Astrocyte (in vitro differentiated cells and primary cell): ENCODE results near the gene BORCS5. TPM values are rescaled to one million over a fixed set of nuclear protein-coding genes. Genes with fewer than 3 reads are reported as not detected.
"Not testable (repeated sequence)": the region's sequence is repeated elsewhere in the genome, so short reads cannot be mapped to it uniquely, and the experiment has no call there.

Experiments used
- DNase-seq: peaks from one replicate; pipeline ENCODE4 v3.0.0-alpha.2; 2010; ENCODE audit warnings: low read depth
- FAIRE-seq: peaks from 2 replicates; lab custom pipeline; 2011; peaks lifted over from hg19 to GRCh38; lab: Jason Lieb, UNC
- H2AFZ ChIP-seq: 2 replicates; pipeline ENCODE4 v1.6.0; 2012; ENCODE audit warnings: low read depth, low read length, inconsistent platforms
- H3K27ac ChIP-seq: 2 replicates; pipeline ENCODE4 v1.5.1; 2011; ENCODE audit warnings: low read depth, low read length, inconsistent platforms
- H3K27me3 ChIP-seq: 2 replicates; pipeline ENCODE4 v1.6.0; 2011; ENCODE audit warnings: low read length, inconsistent platforms; ENCODE audit not compliant: insufficient read depth
- H3K36me3 ChIP-seq: 2 replicates; pipeline ENCODE4 v1.5.1; 2011; ENCODE audit warnings: low read length, inconsistent platforms; ENCODE audit not compliant: insufficient read depth
- H3K4me1 ChIP-seq: 2 replicates; pipeline ENCODE4 v1.5.1; 2011; ENCODE audit warnings: low read length, inconsistent platforms; ENCODE audit not compliant: insufficient read depth
- H3K4me2 ChIP-seq: 2 replicates; pipeline ENCODE4 v1.6.0; 2012; ENCODE audit warnings: low read length, inconsistent platforms
- H3K4me3 ChIP-seq: 2 replicates; pipeline ENCODE4 v1.5.1; 2011; ENCODE audit warnings: low read depth, mild to moderate bottlenecking, low read length, inconsistent platforms; ENCODE audit not compliant: insufficient read depth
- H3K79me2 ChIP-seq: 2 replicates; pipeline ENCODE4 v1.6.0; 2012; ENCODE audit warnings: mild to moderate bottlenecking, low read length, inconsistent platforms; ENCODE audit not compliant: insufficient read depth
- H3K9ac ChIP-seq: 2 replicates; pipeline ENCODE4 v1.6.0; 2012; ENCODE audit warnings: mild to moderate bottlenecking, low read length, inconsistent platforms
- H3K9me3 ChIP-seq: 2 replicates; pipeline ENCODE4 v1.5.1; 2012; ENCODE audit warnings: low read depth, mild to moderate bottlenecking, low read length, inconsistent platforms; ENCODE audit not compliant: insufficient read depth
- H4K20me1 ChIP-seq: 2 replicates; pipeline ENCODE4 v1.6.0; 2012; ENCODE audit warnings: low read length, inconsistent platforms; ENCODE audit not compliant: insufficient read depth
- H3K27ac Mint-ChIP-seq: one replicate; pipeline ENCODE4 v1.8.0; 2021; ENCODE audit warnings: mild to moderate bottlenecking, mixed read lengths; ENCODE audit not compliant: unreplicated experiment
- H3K27me3 Mint-ChIP-seq: one replicate; pipeline ENCODE4 v1.8.0; 2021; ENCODE audit warnings: low read depth, mixed read lengths; ENCODE audit not compliant: unreplicated experiment
- H3K36me3 Mint-ChIP-seq: one replicate; pipeline ENCODE4 v1.8.0; 2021; ENCODE audit warnings: low read depth, mixed read lengths; ENCODE audit not compliant: unreplicated experiment
- H3K4me1 Mint-ChIP-seq: one replicate; pipeline ENCODE4 v1.8.0; 2021; ENCODE audit warnings: low read depth, mixed read lengths; ENCODE audit not compliant: unreplicated experiment
- H3K4me3 Mint-ChIP-seq: one replicate; pipeline ENCODE4 v1.8.0; 2021; ENCODE audit warnings: mild to moderate bottlenecking, moderate library complexity, mixed read lengths; ENCODE audit not compliant: unreplicated experiment
- H3K9me3 Mint-ChIP-seq: one replicate; pipeline ENCODE4 v1.8.0; 2021; ENCODE audit warnings: mild to moderate bottlenecking, mixed read lengths; ENCODE audit not compliant: unreplicated experiment
- EZH2 ChIP-seq: IDR thresholded peaks from 2 replicates; pipeline ENCODE4 v1.6.1; 2012; ENCODE audit warnings: mild to moderate bottlenecking, low read length, inconsistent platforms; ENCODE audit not compliant: insufficient read depth
- total RNA-seq: library from RNA; stranded (reverse); gene quantifications from 2 replicates; pipeline ENCODE4 v1.2.1, GENCODE V29; 2021
- TF ChIP-seq, protein P1 (sequence below): IDR thresholded peaks from 2 replicates; pipeline ENCODE4 v1.5.1; 2011; ENCODE audit warnings: low read depth, mild to moderate bottlenecking, inconsistent platforms, low read length, moderate library complexity; ENCODE audit not compliant: insufficient read depth

BORCS5 gene
- total RNA-seq, 1 donor from 2014 or later: 8.1 TPM

DNA sequence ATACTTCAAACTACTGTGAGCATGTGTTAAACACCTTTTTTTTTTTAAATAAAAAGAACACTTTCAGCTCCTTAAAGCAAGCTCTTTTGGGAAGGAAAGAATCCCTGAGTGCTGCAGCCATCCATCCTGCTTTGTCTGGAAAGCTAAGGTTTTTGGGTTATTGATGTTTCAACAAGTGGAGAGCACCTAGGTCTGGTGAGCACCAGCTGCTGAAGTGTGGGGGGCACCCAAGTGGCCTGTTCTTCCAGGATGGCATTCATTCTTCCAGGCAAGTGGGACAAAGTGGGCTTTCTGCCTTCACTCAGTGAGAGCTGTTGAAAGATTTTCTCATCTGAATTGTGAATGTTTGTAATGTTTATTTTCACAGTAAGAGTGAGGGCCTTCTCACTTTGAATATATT is 49.9 kb downstream of the BORCS5 start:
- Mint-ChIP-seq H3K27ac (no peak overlapping the region), H3K4me3 (no peak overlapping the region), H3K27me3 (no peaks in the 10 kb centered on the region), H3K4me1 (no peaks in the 10 kb centered on the region), H3K9me3 (no peaks in the 10 kb centered on the region), H3K36me3 (peaks cover 3% of the 10 kb centered on the region)
- H3K9ac ChIP-seq: no peak overlapping the region
- DNase-seq: no peak
- H3K36me3 ChIP-seq: no peaks in the 10 kb centered on the region
- H3K4me2 ChIP-seq: no peak overlapping the region
- H3K27me3 ChIP-seq: no peaks in the 10 kb centered on the region
- no peak overlapping the region for H3K27ac ChIP-seq
- no peak for FAIRE-seq
- H4K20me1 ChIP-seq: no peaks in the 10 kb centered on the region
- TF ChIP-seq EZH2: no peak
- TF ChIP-seq, protein P1, sequence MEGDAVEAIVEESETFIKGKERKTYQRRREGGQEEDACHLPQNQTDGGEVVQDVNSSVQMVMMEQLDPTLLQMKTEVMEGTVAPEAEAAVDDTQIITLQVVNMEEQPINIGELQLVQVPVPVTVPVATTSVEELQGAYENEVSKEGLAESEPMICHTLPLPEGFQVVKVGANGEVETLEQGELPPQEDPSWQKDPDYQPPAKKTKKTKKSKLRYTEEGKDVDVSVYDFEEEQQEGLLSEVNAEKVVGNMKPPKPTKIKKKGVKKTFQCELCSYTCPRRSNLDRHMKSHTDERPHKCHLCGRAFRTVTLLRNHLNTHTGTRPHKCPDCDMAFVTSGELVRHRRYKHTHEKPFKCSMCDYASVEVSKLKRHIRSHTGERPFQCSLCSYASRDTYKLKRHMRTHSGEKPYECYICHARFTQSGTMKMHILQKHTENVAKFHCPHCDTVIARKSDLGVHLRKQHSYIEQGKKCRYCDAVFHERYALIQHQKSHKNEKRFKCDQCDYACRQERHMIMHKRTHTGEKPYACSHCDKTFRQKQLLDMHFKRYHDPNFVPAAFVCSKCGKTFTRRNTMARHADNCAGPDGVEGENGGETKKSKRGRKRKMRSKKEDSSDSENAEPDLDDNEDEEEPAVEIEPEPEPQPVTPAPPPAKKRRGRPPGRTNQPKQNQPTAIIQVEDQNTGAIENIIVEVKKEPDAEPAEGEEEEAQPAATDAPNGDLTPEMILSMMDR: no peak
- H3K4me1 ChIP-seq: no peaks in the 10 kb centered on the region
- no peak overlapping the region for H2AFZ ChIP-seq
- no peak overlapping the region for H3K4me3 ChIP-seq
- no peaks in the 10 kb centered on the region for H3K9me3 ChIP-seq
- H3K79me2 ChIP-seq: no peaks in the 10 kb centered on the region

DNA sequence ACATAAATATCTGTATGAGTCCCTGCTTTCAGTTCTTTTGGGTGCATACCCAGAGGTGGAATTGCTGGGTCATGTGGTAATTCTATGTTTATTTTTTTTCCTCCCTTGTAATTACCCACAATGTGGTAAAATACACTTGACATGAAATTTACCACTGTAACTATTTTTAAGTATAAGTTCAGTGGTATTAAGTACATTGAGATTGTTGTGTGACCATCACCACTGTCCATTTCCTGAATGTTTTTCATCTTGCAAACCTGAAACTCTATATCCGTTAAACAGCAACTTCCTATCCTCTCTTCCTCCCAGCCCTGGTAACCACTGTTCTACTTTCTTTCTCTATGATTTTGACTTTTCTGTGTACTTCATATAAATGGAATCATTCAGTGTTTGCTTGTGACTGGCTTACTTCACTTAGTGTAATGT is 51.4 kb downstream of the BORCS5 start:
- no peak overlapping the region for H2AFZ ChIP-seq
- H3K4me2 ChIP-seq: no peak overlapping the region
- H4K20me1 ChIP-seq: no peaks in the 10 kb centered on the region
- H3K27me3 Mint-ChIP-seq: no peaks in the 10 kb centered on the region
- no peaks in the 10 kb centered on the region for H3K4me1 Mint-ChIP-seq
- H3K4me3 ChIP-seq: no peak overlapping the region
- H3K36me3 Mint-ChIP-seq: peaks cover 3% of the 10 kb centered on the region
- no peaks in the 10 kb centered on the region for H3K9me3 Mint-ChIP-seq
- FAIRE-seq: no peak
- H3K79me2 ChIP-seq: no peaks in the 10 kb centered on the region
- H3K27ac Mint-ChIP-seq: no peak overlapping the region
- H3K27ac ChIP-seq: no peak overlapping the region
- H3K27me3 ChIP-seq: no peaks in the 10 kb centered on the region
- H3K36me3 ChIP-seq: no peaks in the 10 kb centered on the region
- no peak overlapping the region for H3K4me3 Mint-ChIP-seq
- no peak overlapping the region for H3K9ac ChIP-seq
- H3K9me3 ChIP-seq: no peaks in the 10 kb centered on the region
- DNase-seq: no peak
- TF ChIP-seq, protein P1: no peak
- TF ChIP-seq EZH2: no peak
- H3K4me1 ChIP-seq: no peaks in the 10 kb centered on the region

DNA sequence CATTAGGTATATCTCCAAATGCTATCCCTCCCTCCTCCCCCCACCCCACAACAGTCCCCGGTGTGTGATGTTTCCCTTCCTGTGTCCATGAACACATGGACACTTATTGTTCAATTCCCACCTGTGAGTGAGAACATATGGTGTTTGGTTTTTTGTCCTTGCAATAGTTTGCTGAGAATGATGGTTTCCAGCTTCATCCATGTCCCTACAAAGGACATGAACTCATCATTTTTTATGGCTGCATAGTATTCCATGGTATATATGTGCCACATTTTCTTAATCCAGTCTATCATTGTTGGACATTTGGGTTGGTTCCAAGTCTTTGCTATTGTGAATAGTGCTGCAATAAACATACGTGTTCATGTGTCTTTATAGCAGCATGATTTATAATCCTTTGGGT is 52.5 kb downstream of the BORCS5 start:
- H3K9ac ChIP-seq, H3K4me2 ChIP-seq, H4K20me1 ChIP-seq, H3K36me3 Mint-ChIP-seq, H2AFZ ChIP-seq, H3K36me3 ChIP-seq, H3K4me3 ChIP-seq, H3K27me3 Mint-ChIP-seq, H3K9me3 ChIP-seq, H3K4me1 ChIP-seq, H3K9me3 Mint-ChIP-seq, H3K27ac Mint-ChIP-seq, FAIRE-seq, H3K4me1 Mint-ChIP-seq, H3K27ac ChIP-seq, H3K79me2 ChIP-seq, DNase-seq, H3K27me3 ChIP-seq, H3K4me3 Mint-ChIP-seq: not testable (repeated sequence)
